Measurements from ENCODE around the gene RHOF. TPM values are rescaled to one million over a fixed set of nuclear protein-coding genes. Genes with fewer than 3 reads are reported as not detected.

Gene RHOF
- total RNA-seq: 10 to 100 TPM; 45.5 to 86.7 (median 83.2) TPM
- long read RNA-seq, donor 1, transcript RHOF-204 (4 exons, 699 nt): minor isoform, 15 of 113 reads
- long read RNA-seq, donor 1, transcript RHOF-201 (5 exons, 3,009 nt): major isoform, 81 of 113 reads
- long read RNA-seq, donor 1, partial matches to known transcripts: 1 of 113 reads
- long read RNA-seq, donor 1, other reads (novel, unspliced or antisense): 14 of 113 reads
- long read RNA-seq, donor 2, transcript RHOF-201 (5 exons, 3,009 nt): major isoform, 84 of 131 reads
- long read RNA-seq, donor 2, transcript RHOF-203 (4 exons, 1,485 nt): minor isoform, 6 of 131 reads
- long read RNA-seq, donor 2, partial matches to known transcripts: 11 of 131 reads
- long read RNA-seq, donor 2, other reads (novel, unspliced or antisense): 29 of 131 reads

GRCh38 chr12:121793440-121793837 lies at the start of gene RHOF:
Gene RHOF, minus strand, starts transcription at chr12:121793688. Its CDS starts 55 bp downstream, at chr12:121793633.
- Histone ChIP-seq H3K36me3 (ENCODE audit: low read depth) (peaks cover 3% of the 10 kb centered on the region), H3K9me3 (no peaks in the 10 kb centered on the region), H3K4me3 (peak within 1 kb of the TSS; percentile 42), H3K4me1 (ENCODE audit: low read depth) (peaks cover 72% of the 10 kb centered on the region)
- intact Hi-C loops (cut with DNase I, micrococcal nuclease): no loop called here
- no peak for TF ChIP-seq CTCF (IDR thresholded peaks at IDR 0.05)
- ATAC-seq (peak; percentile 42), DNase-seq (peak; percentile 70 to 83 (median 78))

GRCh38 chr12:121839993-121840761 lies 46.7 kb upstream of the RHOF start:
- TF ChIP-seq CTCF (IDR thresholded peaks at IDR 0.05): no peak

GRCh38 chr12:121839106-121839992 lies 45.9 kb upstream of the RHOF start:
- intact Hi-C loops (cut with DNase I, micrococcal nuclease): no loop called here

More at GRCh38 chr12:121839993-121840761, 46.7 kb upstream of the RHOF start:
- DNase-seq: no peak
- H3K9me3 ChIP-seq: no peaks in the 10 kb centered on the region
- no peak for ATAC-seq
- intact Hi-C loops (cut with DNase I, micrococcal nuclease): no loop called here
- H3K4me3 ChIP-seq: peak overlapping the region; percentile 22
- H3K4me1 ChIP-seq (ENCODE audit: low read depth): no peaks in the 10 kb centered on the region
- H3K36me3 ChIP-seq (ENCODE audit: low read depth): no peaks in the 10 kb centered on the region

GRCh38 chr12:121838126-121838525 lies 44.6 kb upstream of the RHOF start:
- intact Hi-C loops (cut with DNase I, micrococcal nuclease): no loop called here
- Histone ChIP-seq H3K9me3 (no peaks in the 10 kb centered on the region), H3K36me3 (ENCODE audit: low read depth) (no peaks in the 10 kb centered on the region), H3K4me1 (ENCODE audit: low read depth) (no peaks in the 10 kb centered on the region), H3K4me3 (no peak overlapping the region)
- DNase-seq (no peak), ATAC-seq (no peak)
- no peak for TF ChIP-seq CTCF (IDR thresholded peaks at IDR 0.05)

More at GRCh38 chr12:121839106-121839992, 45.9 kb upstream of the RHOF start:
- Histone ChIP-seq H3K9me3 (no peaks in the 10 kb centered on the region), H3K4me1 (ENCODE audit: low read depth) (no peaks in the 10 kb centered on the region), H3K36me3 (ENCODE audit: low read depth) (no peaks in the 10 kb centered on the region), H3K4me3 (peak overlapping the region; percentile 22)
- peak; percentile 34 for TF ChIP-seq CTCF (IDR thresholded peaks at IDR 0.05)
- ATAC-seq (peak; percentile 100), DNase-seq (peak; percentile 99 to 100 (median 100))

GRCh38 chr12:121837680-121838079 lies 44.2 kb upstream of the RHOF start:
- no peak for DNase-seq
- intact Hi-C loops (cut with DNase I, micrococcal nuclease): no loop called here

More at GRCh38 chr12:121837680-121838079, 44.2 kb upstream of the RHOF start:
- no peak for ATAC-seq
- H3K4me3 ChIP-seq: no peak overlapping the region
- no peaks in the 10 kb centered on the region for H3K4me1 ChIP-seq (ENCODE audit: low read depth)
- no peaks in the 10 kb centered on the region for H3K9me3 ChIP-seq
- H3K36me3 ChIP-seq (ENCODE audit: low read depth): no peaks in the 10 kb centered on the region
- TF ChIP-seq CTCF (IDR thresholded peaks at IDR 0.05): no peak

Measured in mucosa of descending colon (tissue), 3 donors.